HFF-Myc (cell line): Measurements from ENCODE around the gene CA5A.

Experiments
- DNase-seq: peaks from one replicate; pipeline ENCODE4 v3.0.0-alpha.2; 2011; ENCODE audit warnings: low read depth; ENCODE audit errors: extremely low read depth
- H3K4me3 ChIP-seq: replicated peaks from 2 replicates; pipeline ENCODE4 v1.5.1; 2011; ENCODE audit warnings: low read depth, mild to moderate bottlenecking, control low read depth, low read length
- CTCF ChIP-seq: IDR thresholded peaks from 2 replicates; pipeline ENCODE4 v1.5.1; 2012; ENCODE audit warnings: mild to moderate bottlenecking, low read depth, low read length, control low read depth; ENCODE audit errors: missing control alignments

Gene CA5A

DNA sequence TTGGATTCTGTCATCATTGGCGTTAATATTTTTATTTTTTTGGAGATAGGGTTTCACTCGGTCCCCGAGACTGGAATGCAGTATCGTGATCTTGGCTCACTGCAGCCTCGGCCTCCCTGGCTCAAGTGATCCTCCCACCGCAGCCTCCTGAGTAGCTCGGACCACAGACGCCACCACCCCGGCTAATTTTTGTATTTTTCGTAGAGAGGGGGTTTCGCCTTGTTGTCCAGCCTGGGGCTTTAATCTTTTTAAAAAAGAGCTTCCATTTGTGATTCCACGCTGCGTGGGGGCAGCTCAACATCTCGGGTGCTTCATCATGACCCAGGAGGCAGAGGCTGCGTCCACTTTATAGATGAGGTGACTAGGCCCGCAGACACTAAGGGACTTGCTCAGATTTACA, 16.4 kb upstream of the CA5A start:
- no peak for TF ChIP-seq CTCF
- DNase-seq, result no peak
- peak overlapping the region; percentile 68 for H3K4me3 ChIP-seq

DNA sequence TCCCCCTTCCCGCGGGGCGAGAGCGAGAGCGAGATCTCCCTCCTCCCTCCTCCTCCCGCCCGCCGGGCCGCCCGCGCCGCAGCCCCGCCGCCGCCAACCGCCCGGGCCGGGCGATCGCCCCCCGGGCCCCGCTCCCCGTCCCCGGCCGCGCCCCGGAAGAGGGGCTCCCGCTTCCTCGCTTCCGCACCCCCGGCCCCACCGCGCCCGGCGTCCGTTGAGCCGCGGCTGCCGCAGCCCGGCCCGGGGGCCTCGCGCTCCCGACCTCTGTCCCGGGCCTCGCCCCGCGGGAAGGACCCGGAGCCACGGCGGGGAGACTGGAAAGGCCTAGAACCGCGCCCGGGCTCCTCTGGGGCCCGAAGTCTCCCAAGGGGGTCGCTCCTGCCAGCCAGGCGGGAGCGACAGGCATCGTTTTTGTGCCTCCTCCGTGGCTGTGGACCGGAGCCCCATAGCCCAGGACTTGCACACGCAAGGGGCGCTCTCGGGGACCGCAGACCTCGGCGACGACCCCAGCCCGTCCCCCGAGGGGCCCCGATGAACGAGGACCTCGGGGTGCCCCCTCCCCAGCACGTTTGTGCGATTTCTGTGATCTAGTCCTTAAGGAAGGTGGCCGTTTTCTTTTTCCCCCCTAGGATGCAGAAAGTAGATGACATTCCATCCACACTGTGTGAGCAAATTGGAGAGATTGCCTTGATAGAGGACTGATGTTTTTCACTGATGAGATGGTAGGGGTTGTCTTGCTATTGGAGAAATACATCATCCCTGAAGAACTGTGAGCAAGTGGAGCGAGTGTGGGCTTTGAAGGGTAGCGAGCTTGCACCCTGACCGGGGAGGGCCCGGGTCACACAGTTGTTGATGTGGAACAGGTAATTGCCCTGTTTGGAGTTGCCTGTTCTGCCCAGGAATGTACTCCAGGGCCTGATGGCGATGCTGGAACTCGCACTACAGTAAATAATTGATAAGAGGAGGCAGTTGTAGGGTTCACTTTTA, 15.5 kb upstream of the CA5A start:
- no peak for TF ChIP-seq CTCF
- peak overlapping the region; percentile 68 for H3K4me3 ChIP-seq
- no peak for DNase-seq

- H3K4me3 ChIP-seq, result peak within 1 kb of the TSS; percentile 68
- peak; percentile 96 for DNase-seq
- peak; percentile 27 for TF ChIP-seq CTCF
Measured at GRCh38 chr16:87950765-87951551, 14.6 kb upstream of the CA5A start, which contains the start of gene BANP. TSS of gene BANP (plus strand) at chr16:87951434. CDS start at chr16:87975116, 23,682 bp downstream.

DNA sequence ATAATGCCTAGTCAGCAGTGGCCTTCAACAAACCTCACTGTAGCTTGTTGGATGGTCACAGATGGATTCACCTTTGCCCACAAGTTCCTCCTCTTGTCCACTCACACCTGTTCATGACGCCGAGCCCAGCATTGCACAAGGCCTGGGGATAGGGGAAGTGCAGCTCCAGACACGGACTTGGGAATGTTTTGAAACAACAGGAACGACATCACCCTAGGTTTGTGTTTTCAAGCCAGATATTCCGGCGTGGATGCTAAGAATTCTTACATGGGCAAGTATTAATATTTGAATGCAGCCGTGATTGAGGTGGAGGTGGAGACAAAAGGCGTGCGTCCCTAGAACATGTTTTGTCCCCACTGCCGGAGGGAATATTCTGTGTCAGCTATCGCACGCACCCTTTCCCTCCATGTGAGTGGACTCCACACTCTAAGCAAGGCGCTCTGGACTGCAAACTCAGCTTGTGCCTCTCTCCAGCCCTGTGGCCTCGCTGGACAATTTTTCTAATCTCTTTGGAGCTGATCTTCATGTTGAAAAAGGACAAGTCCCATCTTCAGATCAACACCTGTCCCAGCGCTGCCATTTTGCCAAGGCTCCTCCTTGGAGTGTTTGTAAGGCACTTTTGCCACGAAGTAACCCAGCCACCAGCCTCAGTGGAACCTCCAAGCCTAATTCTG, 12.9 kb upstream of the CA5A start:
- no peak for DNase-seq
- H3K4me3 ChIP-seq, result no peak overlapping the region
- no peak for TF ChIP-seq CTCF

GRCh38 chr16:87948735-87949070, 12.4 kb upstream of the CA5A start:
- DNase-seq, result no peak
- H3K4me3 ChIP-seq, result no peak overlapping the region
- no peak for TF ChIP-seq CTCF

GRCh38 chr16:87948119-87948545, 11.8 kb upstream of the CA5A start:
- TF ChIP-seq CTCF, result no peak
- no peak for DNase-seq
- H3K4me3 ChIP-seq, result no peak overlapping the region
